ENCODE measurements around the gene OXLD1.

OXLD1 gene

DNA sequence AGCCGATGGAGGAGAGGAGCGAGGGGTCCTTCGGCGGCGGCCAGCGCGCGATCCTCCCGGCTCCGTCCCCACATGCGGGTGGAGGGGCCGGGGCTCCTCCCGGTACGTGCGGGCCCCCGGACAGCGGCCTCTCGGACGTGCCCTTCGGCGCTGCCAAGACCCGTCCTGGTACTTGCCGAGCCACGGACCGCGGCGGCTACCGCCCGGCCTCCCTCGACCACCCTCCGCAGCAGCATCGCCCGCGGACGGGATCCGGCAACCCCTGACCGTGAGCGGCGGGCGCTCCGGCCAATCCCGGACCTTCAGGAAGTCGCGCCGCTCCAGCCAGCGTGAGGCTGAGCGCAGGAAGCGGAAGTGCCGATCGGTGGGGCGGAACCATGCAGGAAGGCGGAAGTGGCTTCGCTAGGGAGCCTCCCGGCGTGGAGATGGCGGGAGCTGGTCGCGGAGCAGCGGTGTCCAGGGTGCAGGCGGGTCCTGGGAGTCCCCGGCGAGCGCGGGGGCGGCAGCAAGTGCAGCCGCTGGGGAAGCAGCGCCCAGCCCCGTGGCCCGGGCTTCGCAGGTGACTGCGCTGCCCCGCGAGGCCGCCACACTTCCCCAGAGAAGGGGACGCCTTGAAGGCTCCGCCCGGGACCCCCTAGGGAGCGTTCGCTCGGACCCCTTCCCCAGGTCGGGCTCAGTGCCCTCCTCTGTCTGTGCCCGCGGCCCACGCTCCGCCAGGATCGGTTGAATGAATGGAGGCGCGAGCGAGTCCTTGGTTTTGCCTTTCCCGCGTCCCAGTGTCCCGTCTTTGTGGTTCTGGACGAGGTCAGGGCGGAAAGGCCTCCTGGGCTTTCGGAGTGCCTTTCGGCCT is at the start of gene OXLD1, which contains the start of gene CCDC137:
Gene OXLD1, minus strand, starts transcription at position 264 of the 850 bp plus-strand sequence. Its CDS starts 28 bp downstream, at position 236.
Gene CCDC137, plus strand, starts transcription at position 396 of the 850 bp plus-strand sequence. Its CDS starts 30 bp downstream, at position 426.
- H3K4me3 ChIP-seq (ENCODE audit: control insufficient read depth, low read depth, low read length) = peak within 1 kb of the TSS; percentile 85
- TF ChIP-seq, protein P1, sequence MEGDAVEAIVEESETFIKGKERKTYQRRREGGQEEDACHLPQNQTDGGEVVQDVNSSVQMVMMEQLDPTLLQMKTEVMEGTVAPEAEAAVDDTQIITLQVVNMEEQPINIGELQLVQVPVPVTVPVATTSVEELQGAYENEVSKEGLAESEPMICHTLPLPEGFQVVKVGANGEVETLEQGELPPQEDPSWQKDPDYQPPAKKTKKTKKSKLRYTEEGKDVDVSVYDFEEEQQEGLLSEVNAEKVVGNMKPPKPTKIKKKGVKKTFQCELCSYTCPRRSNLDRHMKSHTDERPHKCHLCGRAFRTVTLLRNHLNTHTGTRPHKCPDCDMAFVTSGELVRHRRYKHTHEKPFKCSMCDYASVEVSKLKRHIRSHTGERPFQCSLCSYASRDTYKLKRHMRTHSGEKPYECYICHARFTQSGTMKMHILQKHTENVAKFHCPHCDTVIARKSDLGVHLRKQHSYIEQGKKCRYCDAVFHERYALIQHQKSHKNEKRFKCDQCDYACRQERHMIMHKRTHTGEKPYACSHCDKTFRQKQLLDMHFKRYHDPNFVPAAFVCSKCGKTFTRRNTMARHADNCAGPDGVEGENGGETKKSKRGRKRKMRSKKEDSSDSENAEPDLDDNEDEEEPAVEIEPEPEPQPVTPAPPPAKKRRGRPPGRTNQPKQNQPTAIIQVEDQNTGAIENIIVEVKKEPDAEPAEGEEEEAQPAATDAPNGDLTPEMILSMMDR (conservative IDR thresholded peaks at IDR 0.05; ENCODE audit: control insufficient read depth, insufficient read depth, low read depth, low read length) = no peak
- peak; percentile 95 for DNase-seq (ENCODE audit: low read depth)

DNA sequence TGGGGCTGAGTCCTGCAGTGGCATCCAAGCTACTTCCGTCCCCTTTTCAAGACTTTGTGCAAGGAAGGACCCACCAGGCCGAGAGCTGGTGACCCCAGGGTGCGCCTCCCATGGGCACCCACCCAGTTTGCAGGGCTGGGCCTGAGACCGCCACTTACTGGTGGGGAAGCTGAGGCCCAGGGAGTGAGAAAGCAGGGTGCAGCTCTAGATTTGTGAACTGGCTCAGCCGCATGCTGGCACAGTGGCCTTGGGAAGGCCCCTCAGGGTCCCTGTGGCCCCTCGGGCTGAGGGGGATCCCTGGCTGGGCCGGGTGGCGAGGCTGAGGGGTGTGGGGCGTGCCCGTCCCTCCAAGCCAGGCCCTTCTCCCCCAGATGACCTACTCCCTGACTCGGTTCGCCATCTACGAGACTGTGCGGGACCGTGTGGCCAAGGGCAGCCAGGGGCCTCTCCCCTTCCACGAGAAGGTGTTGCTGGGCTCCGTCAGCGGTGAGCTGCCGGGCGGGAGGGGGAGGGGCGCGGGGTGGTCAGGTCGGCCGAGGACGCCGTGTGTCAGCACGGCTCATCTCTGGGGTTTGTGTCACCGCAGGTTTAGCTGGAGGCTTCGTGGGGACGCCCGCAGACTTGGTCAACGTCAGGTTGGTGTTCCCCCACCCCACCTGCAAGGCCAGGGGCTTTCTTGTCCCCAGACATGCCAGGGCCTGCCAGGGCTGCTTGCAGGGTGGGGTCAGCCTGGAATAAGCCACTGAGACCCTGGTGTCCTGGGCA is 48.9 kb upstream of the OXLD1 start:
- H3K4me3 ChIP-seq (ENCODE audit: control insufficient read depth, low read depth, low read length) = no peak overlapping the region
- TF ChIP-seq, protein P1 (conservative IDR thresholded peaks at IDR 0.05; ENCODE audit: control insufficient read depth, insufficient read depth, low read depth, low read length) = no peak
- no peak for DNase-seq (ENCODE audit: low read depth)

DNA sequence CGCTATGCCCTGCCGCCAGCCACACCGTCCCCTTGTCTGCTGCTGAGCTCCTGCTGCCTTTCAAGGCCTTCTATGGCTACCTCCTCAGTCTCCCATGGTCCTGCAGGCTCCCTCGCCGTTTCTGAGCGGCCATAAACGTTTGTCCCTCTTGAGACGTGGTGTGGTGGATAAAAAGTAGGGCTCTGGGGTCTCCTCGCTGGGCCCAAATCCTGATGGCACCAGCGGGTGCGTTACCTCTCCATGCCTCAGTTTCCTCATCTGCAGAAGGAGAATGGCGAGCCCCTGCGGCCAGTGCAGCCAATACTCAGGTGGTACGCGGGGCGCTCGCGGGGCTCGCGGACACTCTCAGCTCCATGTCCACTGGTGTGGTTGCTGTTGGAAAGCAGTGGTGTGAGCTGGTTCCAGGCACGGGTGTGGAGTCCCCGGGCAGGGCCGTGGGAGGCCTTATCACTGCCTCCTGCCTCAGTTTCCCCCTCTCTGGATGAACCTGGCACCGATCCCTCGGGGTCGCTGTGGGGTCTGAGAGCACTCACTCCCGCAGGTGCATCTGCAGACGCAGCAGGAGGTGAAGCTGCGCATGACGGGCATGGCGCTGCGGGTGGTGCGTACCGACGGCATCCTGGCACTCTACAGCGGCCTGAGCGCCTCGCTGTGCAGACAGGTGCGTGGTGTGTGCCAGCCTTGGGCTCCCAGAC is 48.2 kb upstream of the OXLD1 start:
- no peak overlapping the region for H3K4me3 ChIP-seq (ENCODE audit: control insufficient read depth, low read depth, low read length)
- DNase-seq (ENCODE audit: low read depth) = no peak

DNA sequence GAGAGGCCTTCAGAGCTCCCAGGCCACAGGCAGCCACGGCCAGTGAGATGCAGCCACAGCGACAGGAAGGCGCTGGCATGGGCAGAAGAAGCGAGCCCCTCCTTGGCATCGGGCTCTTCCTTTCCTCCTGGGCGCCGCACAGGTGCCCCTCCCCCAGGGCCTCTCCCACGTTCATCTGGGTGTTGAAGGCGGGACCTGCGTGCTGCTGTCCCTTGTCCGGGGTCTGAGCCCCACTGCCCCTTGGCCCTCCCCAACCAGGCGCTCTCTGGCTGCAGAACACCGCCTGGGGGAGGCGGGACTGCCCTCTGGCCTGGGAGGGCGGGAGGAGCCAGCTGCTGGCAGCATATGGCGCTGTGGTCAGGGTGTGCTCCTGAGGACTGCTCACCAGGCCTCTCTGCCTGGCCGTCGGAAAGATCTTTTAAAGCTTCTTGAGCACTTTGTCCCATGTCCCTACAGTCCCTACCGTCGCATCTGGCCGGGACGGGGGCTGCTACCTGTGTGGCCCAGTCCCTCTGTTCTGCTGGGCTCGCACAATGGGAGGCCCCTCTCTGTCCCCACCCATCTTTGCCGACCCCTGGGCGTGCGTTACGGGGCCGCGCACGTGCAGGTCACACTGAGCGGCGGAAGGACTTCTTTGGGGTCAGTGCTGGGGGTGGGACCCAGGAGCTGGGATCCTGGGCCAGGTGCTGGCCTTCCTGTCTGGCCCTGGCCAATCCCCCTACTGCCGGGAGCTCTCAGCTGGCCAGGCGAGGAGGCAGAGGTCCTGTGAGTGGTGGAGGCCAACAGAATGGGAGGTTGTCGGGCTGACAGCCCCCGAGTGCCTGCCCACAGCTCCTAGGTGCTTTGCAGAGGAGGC is 47.4 kb upstream of the OXLD1 start:
- no peak overlapping the region for H3K4me3 ChIP-seq (ENCODE audit: control insufficient read depth, low read depth, low read length)
- no peak for DNase-seq (ENCODE audit: low read depth)
- TF ChIP-seq, protein P1 (conservative IDR thresholded peaks at IDR 0.05; ENCODE audit: control insufficient read depth, insufficient read depth, low read depth, low read length) = no peak

More for the DNA sequence above, 48.2 kb upstream of the OXLD1 start:
- TF ChIP-seq, protein P1 (conservative IDR thresholded peaks at IDR 0.05; ENCODE audit: control insufficient read depth, insufficient read depth, low read depth, low read length) = no peak

DNA sequence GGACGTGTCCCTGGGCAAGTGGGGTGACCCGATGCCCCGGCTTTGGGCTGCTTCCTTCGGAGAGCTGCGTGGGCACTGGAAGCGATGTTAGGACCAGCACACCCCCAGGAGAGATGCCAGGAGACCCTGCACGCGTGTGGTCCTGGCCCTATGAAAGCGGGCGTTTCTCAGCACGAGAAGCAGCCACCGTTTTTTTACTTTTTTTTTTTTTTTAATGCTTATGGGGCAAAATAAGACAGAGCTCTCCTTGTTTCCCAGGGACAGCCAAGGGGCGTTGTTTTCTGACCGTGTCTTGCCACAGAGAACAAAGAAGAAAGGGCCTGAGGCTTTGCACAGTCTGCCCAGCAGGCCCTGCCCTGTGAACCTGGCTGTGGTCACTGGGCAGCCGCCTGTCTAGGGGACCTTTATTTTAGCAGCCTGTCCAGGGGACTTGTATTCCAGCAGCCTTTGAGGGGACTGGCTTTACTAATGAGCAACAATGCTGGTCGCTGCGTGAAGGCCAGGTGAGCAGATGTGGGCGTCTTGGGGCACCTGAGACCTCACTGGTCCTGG is 46.7 kb upstream of the OXLD1 start:
- TF ChIP-seq, protein P1 (conservative IDR thresholded peaks at IDR 0.05; ENCODE audit: control insufficient read depth, insufficient read depth, low read depth, low read length) = no peak
- H3K4me3 ChIP-seq (ENCODE audit: control insufficient read depth, low read depth, low read length) = peak overlapping the region; percentile 54
- DNase-seq (ENCODE audit: low read depth) = no peak

Measured in fibroblast of mammary gland (primary cell).